Tibial artery (tissue), 4 donors: ENCODE measurements around the gene EIPR1.
"Not testable (repeated sequence)": the region's sequence is repeated elsewhere in the genome, so short reads cannot be mapped to it uniquely, and the experiment has no call there.

Experiments used
- DNase-seq, 2 donors: peaks; one replicate each; pipeline ENCODE4 v3.0.0-alpha.2; 2019
- H3K27ac ChIP-seq, 2 donors: fragments of 200-600 bp; sonication (generic) in 1 of 2; 1 replicate in 1 of 2; 2 replicates in 1 of 2; pipeline ENCODE4 v1.5.1; 2018 to 2019; ENCODE audit warnings: mild to moderate bottlenecking in 1 of 2
- H3K27me3 ChIP-seq, 2 donors: fragments of 200-600 bp; sonication (generic) in 1 of 2; one replicate each; pipeline versions ENCODE4 v1.5.1 to v1.6.0; 2016 to 2019
- H3K36me3 ChIP-seq, 3 donors: fragments of 200-600 bp; sonication (generic) in 2 of 3; one replicate each; pipeline ENCODE4 v1.5.1; 2016 to 2019; ENCODE audit warnings: mild to moderate bottlenecking in 2 of 3
- H3K4me1 ChIP-seq, 4 donors: fragments of 200-600 bp; sonication (generic) in 2 of 4; 1 replicate in 3 of 4; 2 replicates in 1 of 4; pipeline ENCODE4 v1.5.1; 2016 to 2019
- H3K4me3 ChIP-seq, 2 donors: fragments of 200-600 bp; sonication (generic) in 1 of 2; 1 replicate in 1 of 2; 2 replicates in 1 of 2; pipeline ENCODE4 v1.5.1; 2018 to 2019; ENCODE audit warnings: mild to moderate bottlenecking in 2 of 2
- H3K9me3 ChIP-seq, 3 donors: fragments of 200-600 bp; sonication (generic) in 1 of 3; one replicate each; pipeline ENCODE4 v1.5.1; 2016 to 2019
- CTCF ChIP-seq, 2 experiments: fragments of 200-600 bp in 1 of 2; fragments of 450-650 bp in 1 of 2; IDR thresholded peaks; one replicate each; pipeline ENCODE4 v1.5.1; 2017 to 2019; ENCODE audit warnings: antibody characterized with exemption in 2 of 2, mild to moderate bottlenecking in 1 of 2, moderate library complexity in 1 of 2
- intact Hi-C: fragments of 100-400 bp; cut with DNase I; formaldehyde crosslinking; loops from one replicate; pipeline ENCODE4 v1.15.0; 2023; ENCODE audit warnings: low total_unique reads

EIPR1 gene

GRCh38 chr2:3368261-3368722, 9.3 kb downstream of the EIPR1 start:
- no peak overlapping the region for H3K4me3 ChIP-seq
- no peak overlapping the region for H3K27ac ChIP-seq
- no peaks in the 10 kb centered on the region for H3K4me1 ChIP-seq
- H3K27me3 ChIP-seq = no peaks in the 10 kb centered on the region
- intact Hi-C loops = no loop called here
- H3K36me3 ChIP-seq = no peaks in the 10 kb centered on the region
- no peak for DNase-seq
- H3K9me3 ChIP-seq = no peaks in the 10 kb centered on the region
- no peak for TF ChIP-seq CTCF (IDR thresholded peaks at IDR 0.05)

- Histone ChIP-seq H3K36me3 (no peaks in the 10 kb centered on the region), H3K4me3 (no peak overlapping the region), H3K4me1 (no peaks in the 10 kb centered on the region), H3K9me3 (no peaks in the 10 kb centered on the region), H3K27me3 (no peaks in the 10 kb centered on the region), H3K27ac (no peak overlapping the region)
- intact Hi-C loops = no loop called here
- no peak for DNase-seq
- TF ChIP-seq CTCF (IDR thresholded peaks at IDR 0.05) = no peak
Observed at GRCh38 chr2:3365219-3365618, 12.4 kb downstream of the EIPR1 start.

- no peaks in the 10 kb centered on the region for H3K27me3 ChIP-seq
- H3K4me1 ChIP-seq = no peaks in the 10 kb centered on the region
- H3K4me3 ChIP-seq = no peak overlapping the region
- H3K9me3 ChIP-seq = no peaks in the 10 kb centered on the region
- no peak overlapping the region for H3K27ac ChIP-seq
- H3K36me3 ChIP-seq = no peaks in the 10 kb centered on the region
- DNase-seq = no peak
- TF ChIP-seq CTCF (IDR thresholded peaks at IDR 0.05) = no peak
- intact Hi-C loops = no loop called here
Observed at GRCh38 chr2:3361518-3362389, 15.9 kb downstream of the EIPR1 start.

GRCh38 chr2:3357926-3358325, 19.7 kb downstream of the EIPR1 start:
- no peak for DNase-seq
- Histone ChIP-seq H3K36me3 (peaks cover 7 to 10% (median 7%) of the 10 kb centered on the region in 3 donors), H3K27ac (no peak overlapping the region), H3K27me3 (no peaks in the 10 kb centered on the region), H3K4me3 (no peak overlapping the region), H3K4me1 (no peaks in the 10 kb centered on the region), H3K9me3 (no peaks in the 10 kb centered on the region)
- no peak for TF ChIP-seq CTCF (IDR thresholded peaks at IDR 0.05)
- intact Hi-C loops = no loop called here

- H3K4me3 ChIP-seq, H3K9me3 ChIP-seq, H3K27me3 ChIP-seq, H3K4me1 ChIP-seq, H3K27ac ChIP-seq, intact Hi-C loops, DNase-seq: not testable (repeated sequence)
- peaks cover 12 to 14% (median 12%) of the 10 kb centered on the region in 3 donors for H3K36me3 ChIP-seq
Observed at GRCh38 chr2:3357446-3357845, 20.2 kb downstream of the EIPR1 start.

GRCh38 chr2:3356799-3357198, 20.8 kb downstream of the EIPR1 start:
- Histone ChIP-seq H3K4me3 (no peak overlapping the region), H3K36me3 (peaks cover 15 to 19% (median 16%) of the 10 kb centered on the region in 3 donors), H3K27ac (no peak overlapping the region), H3K4me1 (no peaks in the 10 kb centered on the region), H3K27me3 (no peaks in the 10 kb centered on the region), H3K9me3 (no peaks in the 10 kb centered on the region)
- no peak for TF ChIP-seq CTCF (IDR thresholded peaks at IDR 0.05)
- no peak for DNase-seq
- intact Hi-C loops = no loop called here
